Superior temporal gyrus (tissue), 1 donor: ENCODE results near the gene TPRX1.
"Not testable (repeated sequence)": the region's sequence is repeated elsewhere in the genome, so short reads cannot be mapped to it uniquely, and the experiment has no call there.

Experiments
- DNase-seq: peaks from one replicate; pipeline ENCODE4 v3.0.0-alpha.2; 2016; ENCODE audit errors: extremely low spot score

TPRX1 gene

GRCh38 chr19:47766670-47767069 is 37.7 kb downstream of the TPRX1 start:
- no peak for DNase-seq

DNA sequence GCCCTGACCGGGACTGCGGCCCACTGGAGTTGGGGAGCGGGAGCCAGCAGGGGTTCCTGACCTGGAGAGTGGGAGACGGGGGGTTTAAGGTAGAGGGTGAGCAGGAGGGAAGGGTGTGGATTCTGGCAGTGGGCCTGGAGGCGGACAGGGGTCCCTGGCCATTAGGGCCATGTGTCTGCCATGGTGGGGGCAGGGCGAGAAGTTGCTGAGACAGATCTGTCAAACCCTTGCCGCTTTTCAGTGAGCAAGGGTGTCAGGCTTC is 38.1 kb downstream of the TPRX1 start:
- no peak for DNase-seq

DNA sequence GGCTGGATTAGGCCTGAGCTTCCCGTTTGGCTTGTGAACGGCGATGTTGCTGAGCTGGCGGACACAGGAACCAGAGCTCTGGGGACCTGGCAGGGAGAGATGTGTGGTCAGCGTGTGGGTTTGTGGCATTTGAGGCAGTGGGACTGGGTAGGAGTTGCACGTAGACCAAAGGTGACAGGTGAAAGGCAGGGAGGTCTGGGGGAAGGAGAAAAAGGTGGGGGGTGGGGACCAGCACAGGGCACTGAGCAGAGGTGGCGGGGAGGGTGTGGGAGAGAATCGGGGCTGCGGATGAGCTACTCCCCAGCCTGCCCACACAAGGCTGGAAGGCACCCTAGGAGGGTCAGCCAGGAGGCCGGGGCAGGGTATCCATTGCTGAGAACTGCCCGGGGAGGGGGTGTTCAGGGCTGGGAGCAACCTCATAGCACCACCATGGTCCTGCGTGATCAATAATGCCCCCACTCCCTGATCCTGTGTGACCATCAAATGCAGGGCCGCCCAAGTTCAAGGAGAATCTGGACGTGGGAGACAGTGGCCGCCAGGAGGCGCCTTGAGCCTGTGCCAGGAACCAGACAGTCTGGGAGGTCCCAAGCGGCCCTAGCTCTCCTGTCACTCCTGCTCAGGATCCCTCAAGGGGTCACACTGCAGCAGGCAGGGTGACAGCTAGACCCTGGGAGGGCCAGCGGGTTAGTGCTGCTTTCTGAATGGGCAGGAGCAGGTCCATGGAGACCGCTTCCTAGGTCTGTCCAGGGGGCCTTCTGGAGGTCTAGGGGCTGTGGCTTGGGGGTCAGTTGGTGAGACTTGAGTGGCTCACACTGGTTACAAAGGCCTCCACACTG is 38.6 kb downstream of the TPRX1 start:
- peak; percentile 80 for DNase-seq

DNA sequence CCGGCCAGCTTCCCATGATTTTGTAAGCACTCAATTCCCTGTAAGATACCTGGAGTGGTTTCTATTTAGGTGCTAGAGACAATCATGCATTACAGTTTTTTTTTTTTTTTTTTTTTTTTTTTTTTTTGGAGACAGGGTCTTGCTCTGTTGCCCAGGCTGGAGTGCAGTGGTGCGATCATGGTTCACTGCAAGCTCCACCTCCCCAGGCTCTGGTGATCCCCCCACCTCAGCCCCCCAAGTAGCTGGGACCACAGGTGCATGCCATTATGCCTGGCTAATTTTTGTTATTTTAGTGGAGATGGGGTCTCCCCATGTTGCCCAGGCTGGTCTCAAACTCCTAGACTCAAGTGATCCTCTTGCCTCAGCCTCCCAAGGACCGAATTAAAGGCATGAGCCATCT is 39.6 kb downstream of the TPRX1 start:
- not testable (repeated sequence) for DNase-seq

- no peak for DNase-seq
These were observed 41.6 kb downstream of the TPRX1 start for GRCh38 chr19:47762615-47763308.

DNA sequence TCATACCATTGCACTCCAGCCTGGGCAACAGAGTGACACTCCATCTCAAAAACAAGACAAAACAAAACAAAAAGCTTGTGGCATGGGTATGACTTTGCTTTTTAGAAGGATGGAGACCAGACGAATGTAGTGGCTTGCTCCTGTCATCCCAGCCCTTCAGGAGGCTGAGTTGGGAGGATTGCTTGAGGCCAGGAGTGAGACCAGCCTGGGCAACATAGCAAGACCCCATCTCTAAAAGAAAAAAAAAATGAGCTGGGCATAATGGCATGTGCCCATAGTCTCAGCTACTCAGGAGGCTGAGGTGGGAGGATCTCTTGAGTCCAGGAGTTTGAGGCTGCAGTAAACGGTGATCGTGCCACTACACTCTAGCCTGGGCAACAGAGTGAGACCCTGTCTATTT is 42.2 kb downstream of the TPRX1 start:
- DNase-seq: no peak

- no peak for DNase-seq
These were observed 42.8 kb downstream of the TPRX1 start for GRCh38 chr19:47761566-47761965.

- no peak for DNase-seq
These were observed 43.7 kb downstream of the TPRX1 start for GRCh38 chr19:47760632-47760999.

GRCh38 chr19:47758443-47758804 is 45.9 kb downstream of the TPRX1 start:
- DNase-seq: no peak

- no peak for DNase-seq
These were observed 46.5 kb downstream of the TPRX1 start for GRCh38 chr19:47757617-47758442.

GRCh38 chr19:47756953-47757608 is 47.3 kb downstream of the TPRX1 start:
- no peak for DNase-seq

DNA sequence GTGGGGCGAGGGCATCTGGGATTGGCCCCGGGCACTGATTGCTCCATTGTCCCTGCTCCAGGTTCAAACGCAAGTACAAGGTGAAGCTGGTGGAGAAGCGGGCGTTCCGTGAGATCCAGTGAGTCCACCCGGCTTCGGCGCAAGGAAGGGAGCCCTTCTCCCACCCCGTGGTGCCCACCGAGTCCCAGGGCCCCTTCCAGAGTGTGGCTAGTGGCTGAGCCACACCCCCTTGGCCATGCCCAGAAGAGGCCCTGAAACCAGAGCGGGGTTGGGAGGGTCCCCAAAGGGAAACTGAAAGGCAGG is 47.8 kb downstream of the TPRX1 start:
- no peak for DNase-seq

DNA sequence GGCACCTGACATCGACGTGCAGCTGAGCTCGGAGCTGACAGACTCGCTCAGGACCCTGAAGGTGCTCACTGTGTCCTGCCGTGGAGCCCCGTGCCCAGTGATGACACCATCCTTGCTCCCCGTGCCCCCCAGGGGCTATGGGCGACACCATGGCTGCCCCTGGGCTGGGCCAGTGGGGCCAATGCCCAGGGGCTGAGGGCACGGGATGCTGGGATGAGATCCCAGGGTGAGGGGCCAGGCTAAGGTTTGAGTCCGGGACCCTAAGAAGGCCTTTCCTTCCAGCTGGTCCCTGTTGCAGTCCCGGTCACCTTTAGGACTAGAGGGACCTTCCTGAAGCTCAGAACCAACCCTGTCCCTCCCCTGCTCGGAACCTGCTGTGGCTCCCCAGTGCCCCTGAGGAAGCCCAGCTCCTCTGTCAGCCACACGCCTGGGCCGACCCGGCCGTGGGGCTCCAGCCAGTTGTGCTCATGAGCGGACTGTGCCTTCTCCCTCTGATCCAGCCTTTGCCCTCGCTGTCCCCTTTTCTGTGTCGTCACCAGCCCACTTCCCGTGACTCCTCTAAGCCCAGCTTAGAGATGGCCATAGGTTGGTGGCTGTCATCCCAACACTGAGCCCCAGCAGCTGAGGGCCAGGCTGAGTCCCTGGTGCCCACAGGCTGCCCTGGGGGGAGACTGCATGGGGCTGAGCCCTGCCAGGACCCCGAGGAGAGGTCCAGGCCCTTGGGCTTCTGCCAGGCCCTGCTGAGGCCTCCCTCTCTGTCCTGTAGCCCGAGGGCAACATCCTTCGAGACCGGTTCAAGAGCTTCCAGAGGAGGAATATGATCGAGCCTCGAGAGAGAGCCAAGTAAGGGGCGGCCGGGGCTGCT is 48.4 kb downstream of the TPRX1 start:
- DNase-seq: no peak

DNA sequence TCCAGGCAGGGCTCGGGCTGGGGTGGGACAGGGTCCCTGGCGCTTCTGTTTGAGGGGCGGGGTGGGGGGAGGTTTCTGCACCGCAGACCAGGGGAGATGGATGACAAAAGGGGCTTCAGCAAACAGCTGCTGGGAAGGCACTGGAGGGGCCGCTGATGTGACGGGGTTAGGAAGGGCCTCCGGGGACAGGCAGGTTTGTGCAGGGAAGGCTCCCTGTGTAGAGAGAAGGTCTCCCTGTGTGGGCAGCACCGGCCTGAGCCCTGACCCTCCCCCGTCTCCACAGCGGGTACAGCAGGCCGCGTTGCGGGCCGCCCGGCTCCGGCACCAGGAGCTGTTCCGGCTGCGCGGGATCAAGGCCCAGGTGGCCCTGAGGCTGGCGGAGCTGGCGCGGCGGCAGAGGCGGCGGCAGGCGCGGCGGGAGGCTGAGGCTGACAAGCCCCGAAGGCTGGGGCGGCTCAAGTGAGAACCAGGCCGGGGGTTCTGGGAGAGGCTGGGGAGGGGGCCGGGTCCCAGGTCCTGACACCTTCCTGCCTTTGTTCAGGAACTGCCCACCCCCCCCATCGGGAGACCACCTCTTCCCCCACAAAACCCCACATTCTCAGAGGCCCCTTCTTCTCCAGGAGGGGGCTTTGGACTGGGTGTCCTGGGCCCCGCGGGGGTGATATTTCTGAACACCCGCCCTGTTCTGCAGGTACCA is 49.1 kb downstream of the TPRX1 start:
- no peak for DNase-seq

DNA sequence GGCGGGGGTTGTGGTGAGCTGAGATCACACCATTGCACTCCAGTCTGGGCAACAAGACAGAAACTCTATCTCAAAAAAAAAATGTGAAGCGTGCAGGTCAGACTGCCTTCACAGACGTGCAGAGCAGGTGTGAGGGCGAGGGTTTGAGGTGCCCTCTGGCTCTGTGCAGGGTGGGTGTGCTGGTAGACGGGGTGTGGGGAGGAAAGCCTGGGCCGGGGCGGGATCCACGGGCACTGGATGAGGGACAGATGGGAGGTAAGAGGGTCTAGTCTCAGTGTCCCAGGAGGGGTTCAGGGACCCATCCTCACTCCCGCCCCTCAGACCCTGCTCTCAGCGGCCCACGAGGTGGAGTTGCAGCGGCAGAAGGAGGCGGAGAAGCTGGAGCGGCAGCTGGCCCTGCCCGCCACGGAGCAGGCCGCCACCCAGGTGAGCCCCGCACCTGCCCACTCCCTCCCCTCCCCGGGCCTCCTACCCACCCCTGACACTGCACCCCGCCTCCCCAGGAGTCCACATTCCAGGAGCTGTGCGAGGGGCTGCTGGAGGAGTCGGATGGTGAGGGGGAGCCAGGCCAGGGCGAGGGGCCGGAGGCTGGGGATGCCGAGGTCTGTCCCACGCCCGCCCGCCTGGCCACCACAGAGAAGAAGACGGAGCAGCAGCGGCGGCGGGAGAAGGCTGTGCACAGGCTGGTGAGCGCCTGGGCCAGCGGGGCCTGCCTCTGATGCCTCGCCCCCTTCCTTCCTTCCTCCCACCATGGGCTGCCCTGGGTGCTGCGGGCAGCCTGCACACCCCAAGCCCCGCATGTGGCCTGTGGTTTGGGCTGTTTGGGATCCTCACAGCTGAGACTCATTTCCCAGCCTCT is 49.9 kb downstream of the TPRX1 start:
- no peak for DNase-seq

GRCh38 chr19:47752440-47753211 is 51.7 kb downstream of the TPRX1 start:
- no peak for DNase-seq
